ENCODE measurements around the gene TEPSIN. TPM values are rescaled to one million over a fixed set of nuclear protein-coding genes. Genes with fewer than 3 reads are reported as not detected.

TEPSIN gene
- total RNA-seq = 16.6 and 18.4 TPM in 2 replicates

DNA sequence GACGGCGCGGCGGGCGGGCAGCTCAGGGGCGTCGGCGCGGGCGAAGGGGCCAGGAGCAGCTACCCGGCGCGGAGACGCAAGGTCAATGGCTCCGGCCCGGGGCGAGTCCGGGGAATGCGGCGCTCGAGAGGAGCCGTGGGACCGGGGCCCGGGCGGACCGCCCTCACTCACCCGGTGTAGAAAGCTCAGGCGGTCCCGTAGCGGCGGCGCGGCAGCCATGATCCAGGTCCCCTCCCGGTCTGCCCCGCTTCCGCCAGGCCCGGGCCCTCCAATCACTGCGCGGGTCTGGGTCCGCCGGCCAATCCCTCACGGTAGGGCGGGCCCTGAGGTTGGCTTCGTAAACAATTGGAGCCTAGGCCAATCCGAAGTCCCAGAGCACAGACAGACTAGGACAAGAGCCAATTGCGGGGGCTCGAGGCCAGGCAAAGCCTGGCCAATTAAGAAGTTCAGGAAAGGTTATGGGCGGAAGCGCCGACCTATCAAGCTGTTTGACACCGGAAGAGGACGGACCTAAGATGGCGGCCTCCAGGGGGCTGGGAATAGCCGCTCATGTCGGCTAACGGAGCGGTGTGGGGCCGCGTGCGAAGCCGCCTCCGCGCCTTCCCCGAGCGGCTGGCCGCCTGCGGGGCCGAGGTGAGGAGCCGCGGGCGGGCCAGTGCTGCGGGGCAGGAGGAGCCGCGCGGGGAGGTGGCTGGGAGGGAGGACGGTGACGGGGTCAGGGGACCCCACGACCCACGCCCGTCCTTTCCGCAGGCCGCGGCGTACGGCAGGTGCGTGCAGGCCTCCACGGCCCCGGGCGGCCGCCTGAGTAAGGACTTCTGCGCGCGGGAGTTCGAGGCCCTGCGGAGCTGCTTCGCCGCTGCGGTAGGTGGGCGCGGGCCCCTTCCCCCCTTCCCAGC is at the start of gene TEPSIN, which contains the start of gene NDUFAF8:
Gene TEPSIN (minus strand): TSS at position 241 of the 899 bp plus-strand sequence. CDS start 22 bp downstream, at position 219.
Gene NDUFAF8 (plus strand): TSS at position 504 of the 899 bp plus-strand sequence. CDS start 46 bp downstream, at position 550.

DNA sequence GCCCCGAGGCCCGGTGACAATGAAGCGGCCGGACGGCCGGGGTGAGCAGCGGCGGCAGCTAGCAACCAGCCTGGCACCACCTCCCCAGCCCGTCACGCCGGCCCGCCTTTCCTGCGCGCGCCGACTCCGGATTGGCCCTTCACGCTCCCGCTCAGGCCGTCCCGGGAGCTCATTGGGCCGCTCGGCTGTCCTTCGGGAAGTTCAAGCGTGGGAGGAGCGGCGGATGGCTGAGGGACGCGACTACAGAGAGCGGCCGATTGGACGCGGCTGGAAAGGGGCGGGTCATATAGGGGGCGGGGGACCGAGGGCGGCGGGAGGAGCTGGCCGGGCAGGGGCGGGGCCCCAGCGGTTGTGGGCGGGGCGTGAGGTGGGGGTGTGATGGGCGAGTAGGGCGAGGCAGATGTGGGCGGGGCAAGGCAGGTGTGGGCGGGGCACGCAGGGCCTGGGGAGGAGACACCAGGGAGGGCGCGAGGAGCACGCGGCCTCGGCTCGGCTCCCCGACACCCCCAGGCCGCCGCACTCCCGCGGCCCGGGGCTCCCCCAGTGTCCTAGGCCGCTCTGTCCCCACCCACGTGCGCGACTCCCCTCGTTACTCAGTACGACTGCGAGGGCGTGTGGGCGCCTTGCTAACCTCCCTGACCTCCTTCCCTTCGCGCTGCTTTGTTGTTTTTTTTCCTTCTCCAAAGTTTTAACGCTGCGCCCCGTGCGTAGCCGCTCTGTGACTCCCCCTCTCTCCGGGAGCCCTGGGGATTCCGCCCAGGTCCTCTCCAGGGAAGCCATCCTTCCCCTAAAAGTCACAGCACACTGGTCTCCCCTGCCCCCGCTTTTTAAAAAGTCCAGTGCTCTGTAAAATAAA is 15.7 kb downstream of the TEPSIN start, which contains the start of gene CEP131:
Gene CEP131 (minus strand): TSS at position 60 of the 856 bp plus-strand sequence. CDS start 2,909 bp downstream, outside the sequence.

Other genes with a start within 250 kb of the TEPSIN start
- 15.1 and 18.8 TPM in 2 replicates for gene CHMP6, start 247.2 kb downstream of the TEPSIN start, total RNA-seq
- gene BAIAP2, start 203.9 kb downstream of the TEPSIN start, total RNA-seq = 26.0 and 32.3 TPM in 2 replicates
- not detected in 2 replicates for gene PVALEF, start 73.5 kb downstream of the TEPSIN start, total RNA-seq
- gene AATK, start 72.8 kb downstream of the TEPSIN start, total RNA-seq = 0.20 and 0.37 TPM in 2 replicates
- 9.6 and 9.8 TPM in 2 replicates for gene CEP131, start 16.1 kb downstream of the TEPSIN start, total RNA-seq
- gene NDUFAF8, start 263 bp upstream of the TEPSIN start, total RNA-seq = 27.9 and 31.1 TPM in 2 replicates
- 38.6 and 43.8 TPM in 2 replicates for gene SLC38A10, start 56.3 kb upstream of the TEPSIN start, total RNA-seq
- 6.2 and 7.4 TPM in 2 replicates for gene BAHCC1, start 156.4 kb upstream of the TEPSIN start, total RNA-seq

All from subcutaneous preadipocyte (primary cell).